Measurements from ENCODE around the gene CHPF. TPM values are rescaled to one million over a fixed set of nuclear protein-coding genes. Genes with fewer than 3 reads are reported as not detected.

CHPF gene, protein sequence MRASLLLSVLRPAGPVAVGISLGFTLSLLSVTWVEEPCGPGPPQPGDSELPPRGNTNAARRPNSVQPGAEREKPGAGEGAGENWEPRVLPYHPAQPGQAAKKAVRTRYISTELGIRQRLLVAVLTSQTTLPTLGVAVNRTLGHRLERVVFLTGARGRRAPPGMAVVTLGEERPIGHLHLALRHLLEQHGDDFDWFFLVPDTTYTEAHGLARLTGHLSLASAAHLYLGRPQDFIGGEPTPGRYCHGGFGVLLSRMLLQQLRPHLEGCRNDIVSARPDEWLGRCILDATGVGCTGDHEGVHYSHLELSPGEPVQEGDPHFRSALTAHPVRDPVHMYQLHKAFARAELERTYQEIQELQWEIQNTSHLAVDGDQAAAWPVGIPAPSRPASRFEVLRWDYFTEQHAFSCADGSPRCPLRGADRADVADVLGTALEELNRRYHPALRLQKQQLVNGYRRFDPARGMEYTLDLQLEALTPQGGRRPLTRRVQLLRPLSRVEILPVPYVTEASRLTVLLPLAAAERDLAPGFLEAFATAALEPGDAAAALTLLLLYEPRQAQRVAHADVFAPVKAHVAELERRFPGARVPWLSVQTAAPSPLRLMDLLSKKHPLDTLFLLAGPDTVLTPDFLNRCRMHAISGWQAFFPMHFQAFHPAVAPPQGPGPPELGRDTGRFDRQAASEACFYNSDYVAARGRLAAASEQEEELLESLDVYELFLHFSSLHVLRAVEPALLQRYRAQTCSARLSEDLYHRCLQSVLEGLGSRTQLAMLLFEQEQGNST
- total RNA-seq, result 4.1 and 4.7 TPM in 2 replicates

DNA sequence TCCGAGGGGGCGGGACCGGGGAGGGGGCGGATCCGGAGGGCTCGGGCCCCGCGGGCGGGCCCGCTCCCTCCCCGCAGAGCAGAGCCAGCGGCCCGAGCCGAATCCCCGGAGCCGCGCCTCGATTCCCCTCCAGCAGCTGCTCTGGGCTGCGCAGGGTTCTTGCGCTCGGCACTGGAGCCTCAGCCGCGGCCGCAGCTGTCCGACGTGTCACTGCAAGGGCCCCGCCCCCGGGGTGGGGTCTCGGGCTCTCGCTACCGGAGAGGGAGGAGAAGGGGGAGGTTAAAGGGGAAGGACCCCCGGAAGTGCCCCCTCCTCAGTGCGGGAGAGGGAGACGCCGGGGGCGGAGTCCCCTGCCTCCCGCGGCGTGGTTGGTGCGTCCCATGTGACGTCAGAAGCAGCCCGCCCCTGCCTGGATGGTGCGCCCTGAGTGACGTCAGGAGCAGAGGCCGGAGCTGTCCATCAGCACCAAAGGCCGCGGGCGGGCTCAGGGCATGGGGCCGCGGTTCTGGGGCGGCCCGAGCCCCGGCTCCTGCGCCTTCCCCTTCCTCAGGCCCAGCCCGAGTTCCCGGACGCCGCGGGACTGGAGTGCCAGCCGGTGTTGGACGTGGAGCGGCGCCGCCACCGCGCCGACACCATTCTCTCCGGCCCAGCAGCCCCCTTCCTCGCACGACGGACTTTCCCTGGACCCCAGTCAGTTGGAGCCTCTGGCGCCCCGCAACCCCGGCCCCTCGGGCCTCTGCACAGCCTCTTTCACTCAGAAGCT is at the start of gene CHPF, which contains the start of gene TMEM198:
Gene CHPF, minus strand, starts transcription at position 214 of the 763 bp plus-strand sequence. CDS start 271 bp downstream, outside the sequence.
Gene TMEM198, plus strand, starts transcription at position 433 of the 763 bp plus-strand sequence. CDS start 700 bp downstream, outside the sequence.
- ChIA-PET CTCF (interaction anchor here (0.7 to 3.9 kb wide), 6 partner anchors 14 to 98 kb away, joined by 3 to 23 read pairs (median 4); no protein-coding TSS in a partner anchor), POLR2A (interaction anchor here (0.8 to 2.1 kb wide), 5 partner anchors 9 to 156 kb away, joined by 3 to 14 read pairs (median 8); partner anchors contain the start of genes DNPEP, GMPPA and STK11IP)
- no peak within 1 kb of the TSS for H3K27ac Mint-ChIP-seq
- peaks cover 42% of the 10 kb centered on the region for H3K27me3 Mint-ChIP-seq
- peak within 1 kb of the TSS; percentile 78 for H3K4me3 Mint-ChIP-seq
- TF ChIP-seq, protein P1, sequence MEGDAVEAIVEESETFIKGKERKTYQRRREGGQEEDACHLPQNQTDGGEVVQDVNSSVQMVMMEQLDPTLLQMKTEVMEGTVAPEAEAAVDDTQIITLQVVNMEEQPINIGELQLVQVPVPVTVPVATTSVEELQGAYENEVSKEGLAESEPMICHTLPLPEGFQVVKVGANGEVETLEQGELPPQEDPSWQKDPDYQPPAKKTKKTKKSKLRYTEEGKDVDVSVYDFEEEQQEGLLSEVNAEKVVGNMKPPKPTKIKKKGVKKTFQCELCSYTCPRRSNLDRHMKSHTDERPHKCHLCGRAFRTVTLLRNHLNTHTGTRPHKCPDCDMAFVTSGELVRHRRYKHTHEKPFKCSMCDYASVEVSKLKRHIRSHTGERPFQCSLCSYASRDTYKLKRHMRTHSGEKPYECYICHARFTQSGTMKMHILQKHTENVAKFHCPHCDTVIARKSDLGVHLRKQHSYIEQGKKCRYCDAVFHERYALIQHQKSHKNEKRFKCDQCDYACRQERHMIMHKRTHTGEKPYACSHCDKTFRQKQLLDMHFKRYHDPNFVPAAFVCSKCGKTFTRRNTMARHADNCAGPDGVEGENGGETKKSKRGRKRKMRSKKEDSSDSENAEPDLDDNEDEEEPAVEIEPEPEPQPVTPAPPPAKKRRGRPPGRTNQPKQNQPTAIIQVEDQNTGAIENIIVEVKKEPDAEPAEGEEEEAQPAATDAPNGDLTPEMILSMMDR (IDR thresholded peaks at IDR 0.05), result no peak
- ATAC-seq (ENCODE audit: low read depth) (peak; percentile 84), DNase-seq (peak; percentile 81)
- H3K36me3 Mint-ChIP-seq (ENCODE audit: low read depth), result no peaks in the 10 kb centered on the region
- no peaks in the 10 kb centered on the region for H3K9me3 Mint-ChIP-seq
- intact Hi-C loops (cut with micrococcal nuclease), result loop anchor here (1.0 to 5.0 kb wide), 8 partner anchors 9 to 831 kb away; partner anchors contain the start of genes DNAJB2, GMPPA, STK11IP and TTLL4
- peaks cover 22% of the 10 kb centered on the region for H3K4me1 Mint-ChIP-seq

DNA sequence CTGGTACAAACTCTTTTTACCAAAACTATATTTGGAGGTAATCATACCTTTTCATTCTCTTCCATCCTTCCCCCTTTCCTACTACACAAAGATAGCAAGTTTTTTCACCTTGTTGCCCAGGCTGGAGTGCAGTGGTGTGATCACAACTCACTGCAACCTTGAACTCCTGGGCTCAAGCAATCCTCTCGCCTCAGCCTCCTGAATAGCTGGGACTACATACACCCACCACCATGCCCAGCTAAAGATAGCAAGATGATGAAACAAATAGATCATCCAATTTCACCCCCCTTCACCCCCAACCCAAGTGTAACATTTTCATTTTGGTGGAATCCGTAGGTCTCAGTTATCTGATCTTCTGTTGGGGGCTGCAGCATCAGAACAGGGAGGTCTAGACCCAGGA is 49.5 kb upstream of the CHPF start:
- TF ChIP-seq, protein P1 (IDR thresholded peaks at IDR 0.05), result no peak
- Mint-ChIP-seq H3K27ac (no peak overlapping the region), H3K9me3 (no peaks in the 10 kb centered on the region), H3K4me1 (peaks cover 12% of the 10 kb centered on the region), H3K36me3 (ENCODE audit: low read depth) (peaks cover 8% of the 10 kb centered on the region), H3K27me3 (peaks cover 29% of the 10 kb centered on the region), H3K4me3 (no peak overlapping the region)
- ChIA-PET POLR2A (no interaction called here), CTCF (no interaction called here)
- intact Hi-C loops (cut with micrococcal nuclease), result no loop called here
- ATAC-seq (ENCODE audit: low read depth) (no peak), DNase-seq (no peak)

DNA sequence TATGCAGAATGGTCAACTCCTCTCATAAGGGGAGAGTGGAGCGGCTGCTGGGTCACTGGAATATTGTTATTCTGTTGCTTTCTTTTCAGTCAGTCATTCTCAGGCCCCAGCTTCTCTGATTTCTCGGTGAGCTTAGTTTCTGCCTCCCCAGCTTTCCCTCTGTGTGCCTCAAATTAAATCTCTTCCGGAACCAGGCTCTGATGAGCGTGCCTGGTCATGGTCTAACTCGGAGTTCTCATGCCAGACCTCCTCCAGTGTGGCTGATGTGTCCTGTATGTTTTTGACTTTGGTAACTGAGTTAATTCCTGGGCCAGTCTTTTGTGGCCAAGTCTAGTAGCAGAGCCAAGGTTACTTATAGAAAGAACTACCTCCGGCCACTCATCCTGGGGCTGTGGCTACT is 49.1 kb upstream of the CHPF start:
- H3K27me3 Mint-ChIP-seq, result peaks cover 29% of the 10 kb centered on the region
- CTCF ChIA-PET, result no interaction called here
- H3K9me3 Mint-ChIP-seq, result no peaks in the 10 kb centered on the region

DNA sequence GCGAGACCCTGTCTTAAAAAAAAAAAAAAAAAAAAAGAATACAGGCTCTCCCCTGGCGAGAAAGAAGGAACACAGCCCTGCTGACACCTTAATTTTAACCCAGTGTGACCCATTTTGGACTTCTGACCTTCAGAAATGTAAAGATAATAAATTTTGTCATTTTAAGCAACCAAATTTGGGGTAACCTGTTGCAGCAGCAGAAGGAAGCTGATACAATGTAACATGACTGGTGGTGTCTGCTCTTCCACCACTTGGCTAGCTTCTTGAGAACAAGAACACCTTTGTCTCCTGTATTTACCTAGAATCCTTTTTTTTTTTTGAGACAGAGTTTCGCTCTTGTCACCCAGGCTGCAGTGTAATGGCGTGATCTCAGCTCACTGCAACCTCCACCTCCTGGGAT is 47.5 kb upstream of the CHPF start:
- no peaks in the 10 kb centered on the region for H3K9me3 Mint-ChIP-seq
- DNase-seq (no peak), ATAC-seq (ENCODE audit: low read depth) (no peak)
- ChIA-PET POLR2A (no interaction called here), CTCF (no interaction called here)
- H3K27ac Mint-ChIP-seq, result no peak overlapping the region
- intact Hi-C loops (cut with micrococcal nuclease), result no loop called here
- no peaks in the 10 kb centered on the region for H3K36me3 Mint-ChIP-seq (ENCODE audit: low read depth)
- peaks cover 32% of the 10 kb centered on the region for H3K27me3 Mint-ChIP-seq
- no peak overlapping the region for H3K4me3 Mint-ChIP-seq
- H3K4me1 Mint-ChIP-seq, result no peaks in the 10 kb centered on the region
- TF ChIP-seq, protein P1 (IDR thresholded peaks at IDR 0.05), result no peak

More for the DNA sequence above, 49.1 kb upstream of the CHPF start:
- Mint-ChIP-seq H3K4me1 (peaks cover 9% of the 10 kb centered on the region), H3K27ac (no peak overlapping the region), H3K4me3 (no peak overlapping the region), H3K36me3 (ENCODE audit: low read depth) (peaks cover 4% of the 10 kb centered on the region)
- TF ChIP-seq, protein P1 (IDR thresholded peaks at IDR 0.05), result no peak
- intact Hi-C loops (cut with micrococcal nuclease), result no loop called here
- POLR2A ChIA-PET, result no interaction called here
- ATAC-seq (ENCODE audit: low read depth), result no peak
- no peak for DNase-seq
